PFSK-1 (cell line): ENCODE results near the gene NACC2.

ENCODE experiments used
- FOXP2 ChIP-seq: optimal IDR thresholded peaks from 2 replicates; pipeline ENCODE3; 2011; ENCODE audit warnings: borderline replicate concordance, control low read depth, inconsistent platforms; ENCODE audit not compliant: insufficient read depth; ENCODE audit errors: extremely low read length, extremely low read depth
- POLR2AphosphoS5 ChIP-seq: IDR thresholded peaks from 2 replicates; pipeline ENCODE4 v1.6.1; 2012; ENCODE audit warnings: low read depth, mild to moderate bottlenecking, control low read depth, low read length, moderate library complexity
- SIN3A ChIP-seq: IDR thresholded peaks from 2 replicates; pipeline ENCODE4 v1.6.1; 2012; ENCODE audit warnings: mild to moderate bottlenecking, low read length, moderate library complexity, borderline replicate concordance; ENCODE audit not compliant: insufficient read depth
- TAF1 ChIP-seq: IDR thresholded peaks from 2 replicates; pipeline ENCODE4 v1.6.1; 2012; ENCODE audit warnings: low read length, control low read depth, borderline replicate concordance; ENCODE audit not compliant: insufficient read depth
- TF ChIP-seq, protein P1 (sequence below), 2 experiments: IDR thresholded peaks; 2 replicates each; pipeline versions ENCODE4 v1.6.1 to v1.8.0; 2011 to 2012; ENCODE audit warnings: low read depth in 2 of 2, low read length in 2 of 2, control low read depth in 1 of 2, inconsistent platforms in 1 of 2, mild to moderate bottlenecking in 1 of 2, moderate library complexity in 1 of 2; ENCODE audit not compliant: insufficient read depth in 1 of 2

The NACC2 gene

DNA sequence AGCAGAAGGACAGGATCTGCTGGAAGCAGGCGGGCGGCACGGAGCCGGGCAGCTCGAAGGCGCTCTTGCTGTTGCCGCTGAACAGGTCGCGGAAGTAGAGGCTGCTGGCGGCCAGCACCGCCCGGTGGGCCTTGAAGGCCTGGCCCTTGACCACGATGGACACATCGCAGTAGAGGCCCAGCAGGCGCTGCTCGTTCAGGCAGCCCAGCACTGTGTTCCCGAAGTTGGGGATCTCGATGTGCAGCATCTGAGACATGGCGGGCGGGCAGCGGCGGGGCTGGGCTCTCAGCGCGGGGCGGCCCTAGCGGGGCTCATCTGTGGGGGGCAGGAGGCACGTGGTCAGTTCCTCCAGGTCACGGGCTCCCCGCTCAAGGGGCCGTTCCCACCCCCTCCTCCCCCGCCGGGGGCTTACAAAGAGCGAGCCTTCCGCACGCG, 44.8 kb downstream of the NACC2 start:
- TF ChIP-seq TAF1, result no peak
- TF ChIP-seq FOXP2, result no peak
- TF ChIP-seq SIN3A, result no peak
- TF ChIP-seq, protein P1, sequence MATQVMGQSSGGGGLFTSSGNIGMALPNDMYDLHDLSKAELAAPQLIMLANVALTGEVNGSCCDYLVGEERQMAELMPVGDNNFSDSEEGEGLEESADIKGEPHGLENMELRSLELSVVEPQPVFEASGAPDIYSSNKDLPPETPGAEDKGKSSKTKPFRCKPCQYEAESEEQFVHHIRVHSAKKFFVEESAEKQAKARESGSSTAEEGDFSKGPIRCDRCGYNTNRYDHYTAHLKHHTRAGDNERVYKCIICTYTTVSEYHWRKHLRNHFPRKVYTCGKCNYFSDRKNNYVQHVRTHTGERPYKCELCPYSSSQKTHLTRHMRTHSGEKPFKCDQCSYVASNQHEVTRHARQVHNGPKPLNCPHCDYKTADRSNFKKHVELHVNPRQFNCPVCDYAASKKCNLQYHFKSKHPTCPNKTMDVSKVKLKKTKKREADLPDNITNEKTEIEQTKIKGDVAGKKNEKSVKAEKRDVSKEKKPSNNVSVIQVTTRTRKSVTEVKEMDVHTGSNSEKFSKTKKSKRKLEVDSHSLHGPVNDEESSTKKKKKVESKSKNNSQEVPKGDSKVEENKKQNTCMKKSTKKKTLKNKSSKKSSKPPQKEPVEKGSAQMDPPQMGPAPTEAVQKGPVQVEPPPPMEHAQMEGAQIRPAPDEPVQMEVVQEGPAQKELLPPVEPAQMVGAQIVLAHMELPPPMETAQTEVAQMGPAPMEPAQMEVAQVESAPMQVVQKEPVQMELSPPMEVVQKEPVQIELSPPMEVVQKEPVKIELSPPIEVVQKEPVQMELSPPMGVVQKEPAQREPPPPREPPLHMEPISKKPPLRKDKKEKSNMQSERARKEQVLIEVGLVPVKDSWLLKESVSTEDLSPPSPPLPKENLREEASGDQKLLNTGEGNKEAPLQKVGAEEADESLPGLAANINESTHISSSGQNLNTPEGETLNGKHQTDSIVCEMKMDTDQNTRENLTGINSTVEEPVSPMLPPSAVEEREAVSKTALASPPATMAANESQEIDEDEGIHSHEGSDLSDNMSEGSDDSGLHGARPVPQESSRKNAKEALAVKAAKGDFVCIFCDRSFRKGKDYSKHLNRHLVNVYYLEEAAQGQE (IDR thresholded peaks at IDR 0.05; ENCODE audit: insufficient read depth in 1 of 2, low read depth in 2 of 2, low read length in 2 of 2), result no peak
- no peak for TF ChIP-seq POLR2AphosphoS5

DNA sequence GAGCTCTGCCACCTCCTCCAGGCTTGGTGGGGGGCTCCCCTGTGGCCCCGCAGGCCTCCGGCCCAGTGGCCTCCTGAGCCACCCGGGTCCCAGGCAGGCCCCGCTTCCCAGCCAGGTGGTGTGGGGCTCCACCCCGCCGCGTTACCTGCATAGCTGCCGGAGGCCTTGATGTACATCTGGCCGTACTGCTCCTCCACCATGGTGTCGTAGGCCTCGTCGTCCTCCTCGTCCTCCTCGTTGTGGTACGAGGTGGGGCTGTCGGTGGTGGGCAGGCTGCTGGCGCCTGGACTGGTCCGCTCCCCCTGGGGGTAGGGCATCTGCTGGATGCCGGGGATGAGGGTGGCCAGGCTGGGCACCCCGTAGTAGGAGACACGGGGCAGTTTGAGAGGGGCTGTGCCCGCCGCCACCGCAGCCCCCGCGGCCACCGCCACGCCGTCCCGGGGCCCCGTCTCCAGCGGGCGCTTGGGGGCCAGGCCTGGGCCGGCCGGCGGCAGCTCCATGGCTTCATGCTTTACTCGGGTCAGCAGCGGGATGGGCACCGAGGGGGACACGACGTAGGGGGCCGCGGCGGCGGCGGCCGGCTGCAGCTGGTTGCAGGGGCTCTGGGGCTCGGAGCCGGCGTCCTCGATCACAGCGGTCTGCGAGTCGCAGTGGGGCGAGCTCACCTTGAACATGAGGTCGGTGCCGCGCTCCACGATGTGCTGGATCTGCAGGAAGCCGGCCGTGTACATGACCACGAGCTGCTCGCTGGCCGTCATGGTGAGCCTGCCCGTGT, 45.4 kb downstream of the NACC2 start:
- TF ChIP-seq TAF1, result no peak
- no peak for TF ChIP-seq SIN3A
- no peak for TF ChIP-seq FOXP2
- TF ChIP-seq POLR2AphosphoS5, result no peak
- TF ChIP-seq, protein P1 (IDR thresholded peaks at IDR 0.05; ENCODE audit: insufficient read depth in 1 of 2, low read depth in 2 of 2, low read length in 2 of 2), result no peak

DNA sequence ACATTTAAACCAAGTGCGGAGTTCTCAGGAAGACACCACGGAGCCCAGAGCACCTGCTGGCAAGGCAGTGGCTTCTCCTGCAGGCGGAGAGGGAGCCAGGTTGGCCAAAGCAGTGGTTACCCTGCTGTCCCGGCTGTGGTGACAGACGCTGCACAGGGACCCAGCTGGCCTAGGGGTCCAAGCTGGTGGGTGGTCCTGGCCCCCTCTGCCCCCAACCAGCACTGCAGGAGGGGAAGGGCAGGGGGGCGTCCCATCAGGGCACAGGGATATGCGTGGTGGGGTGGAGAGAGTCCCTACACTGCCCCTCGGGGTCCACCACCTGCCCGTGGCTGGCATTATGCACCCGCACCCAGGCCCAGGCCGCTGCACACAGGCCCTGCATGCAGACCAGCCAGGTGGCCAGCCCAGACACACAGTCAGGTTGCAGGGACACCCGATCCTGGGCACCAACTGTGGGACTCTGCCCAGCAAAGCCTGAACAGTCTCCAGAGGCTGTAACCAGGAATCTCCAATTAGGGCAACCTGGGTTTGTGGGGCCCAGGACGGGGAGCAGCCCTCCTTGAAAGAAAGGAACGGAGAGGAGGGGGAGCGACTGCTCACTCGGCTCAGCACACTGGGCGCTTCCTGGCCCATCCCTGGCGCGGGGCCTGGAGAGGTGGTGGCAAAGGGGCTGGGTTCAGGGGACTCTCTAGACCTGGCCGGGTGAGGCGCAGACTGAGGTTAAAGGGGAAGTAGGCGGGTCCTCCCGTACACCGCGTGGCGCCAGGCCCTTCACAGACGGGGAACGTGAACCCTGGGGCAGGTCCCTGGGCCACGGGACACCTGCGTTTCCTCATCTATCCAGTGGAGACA, 46.3 kb downstream of the NACC2 start:
- TF ChIP-seq POLR2AphosphoS5 (no peak), SIN3A (no peak), TAF1 (no peak), FOXP2 (no peak)
- TF ChIP-seq, protein P1 (IDR thresholded peaks at IDR 0.05; ENCODE audit: insufficient read depth in 1 of 2, low read depth in 2 of 2, low read length in 2 of 2), result no peak

DNA sequence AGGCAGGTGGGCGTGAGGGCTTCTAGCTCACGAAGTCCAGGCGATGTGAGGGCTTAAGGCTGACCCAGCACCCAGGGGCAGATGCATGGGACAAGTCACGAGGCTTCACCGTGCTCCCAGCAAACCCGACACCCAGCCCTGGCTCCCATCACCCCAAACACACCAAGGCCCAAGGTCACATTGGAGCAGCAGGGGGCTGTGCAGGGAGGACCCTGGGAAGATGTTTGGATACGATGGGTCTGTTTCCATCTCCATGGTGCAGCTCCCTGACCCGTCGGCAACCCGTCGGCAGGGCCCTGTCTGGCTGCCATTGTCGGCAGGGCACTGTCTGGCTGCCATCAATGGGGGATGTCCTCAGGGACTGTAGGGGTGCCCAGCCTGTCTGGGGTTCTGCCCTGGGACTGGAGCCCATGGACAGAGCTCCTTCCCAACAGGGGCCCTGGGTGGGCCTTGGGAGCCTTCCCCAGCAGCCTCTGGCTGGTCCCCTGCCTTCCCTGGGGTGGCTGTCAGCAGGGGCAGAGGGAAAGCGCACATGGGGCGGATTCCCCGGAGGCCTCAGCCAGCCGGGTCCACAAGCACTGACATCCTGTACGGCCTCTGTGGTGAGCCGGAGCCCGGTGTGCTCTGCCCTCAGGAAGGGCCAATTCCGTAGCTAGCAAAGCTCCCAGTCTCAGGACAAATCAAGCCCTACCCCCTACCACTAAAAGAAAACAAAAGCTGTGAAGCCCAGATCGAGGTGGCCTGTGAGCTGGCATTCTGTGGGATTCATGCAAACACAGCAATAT, 47.1 kb downstream of the NACC2 start:
- TF ChIP-seq, protein P1 (IDR thresholded peaks at IDR 0.05; ENCODE audit: insufficient read depth in 1 of 2, low read depth in 2 of 2, low read length in 2 of 2), result no peak
- no peak for TF ChIP-seq TAF1
- TF ChIP-seq FOXP2, result no peak
- TF ChIP-seq SIN3A, result no peak
- no peak for TF ChIP-seq POLR2AphosphoS5
